T-helper 17 cell (primary cell): ENCODE results near the gene TSPAN18. TPM values are rescaled to one million over a fixed set of nuclear protein-coding genes. Genes with fewer than 3 reads are reported as not detected.
A peak's percentile ranks its signal among the peaks of the same experiment; 100 is the strongest.

Source experiments
- ATAC-seq: fragments of 150-1000 bp; cut with Tn5 transposase; 2 replicates; pipeline ENCODE4 v1.10.0; 2021; ENCODE audit warnings: mild to moderate bottlenecking, moderate library complexity
- DNase-seq, 3 donors: peaks; one replicate each; pipeline versions ENCODE4 v3.0.0 to v3.0.0-alpha.2; 2020 to 2021
- H3K9me3 ChIP-seq: one replicate; pipeline ENCODE4 v1.7.0; 2013; ENCODE audit warnings: low read length, mild to moderate bottlenecking; ENCODE audit not compliant: control insufficient read depth, poor library complexity, severe bottlenecking
- H3K27ac Mint-ChIP-seq: one replicate; pipeline ENCODE4 v1.8.0; 2022; ENCODE audit warnings: mild to moderate bottlenecking, moderate library complexity, mixed read lengths
- H3K27me3 Mint-ChIP-seq: one replicate; pipeline ENCODE4 v1.8.0; 2022; ENCODE audit warnings: mixed read lengths
- H3K36me3 Mint-ChIP-seq: one replicate; pipeline ENCODE4 v1.8.0; 2022; ENCODE audit warnings: low read depth, mixed read lengths
- H3K4me1 Mint-ChIP-seq: one replicate; pipeline ENCODE4 v1.8.0; 2022; ENCODE audit warnings: mild to moderate bottlenecking, mixed read lengths
- H3K4me3 Mint-ChIP-seq: one replicate; pipeline ENCODE4 v1.8.0; 2022; ENCODE audit warnings: mild to moderate bottlenecking, moderate library complexity, mixed read lengths
- total RNA-seq, 4 donors: library from RNA in 2 of 4; stranded (reverse) in 2 of 4; gene quantifications; one replicate each; pipeline ENCODE4 v1.2.3 and lab custom pipeline; 2022 to 2026

The TSPAN18 gene
- total RNA-seq, 2 donors from 2014 or later: 79.8 to 93.2 TPM

DNA sequence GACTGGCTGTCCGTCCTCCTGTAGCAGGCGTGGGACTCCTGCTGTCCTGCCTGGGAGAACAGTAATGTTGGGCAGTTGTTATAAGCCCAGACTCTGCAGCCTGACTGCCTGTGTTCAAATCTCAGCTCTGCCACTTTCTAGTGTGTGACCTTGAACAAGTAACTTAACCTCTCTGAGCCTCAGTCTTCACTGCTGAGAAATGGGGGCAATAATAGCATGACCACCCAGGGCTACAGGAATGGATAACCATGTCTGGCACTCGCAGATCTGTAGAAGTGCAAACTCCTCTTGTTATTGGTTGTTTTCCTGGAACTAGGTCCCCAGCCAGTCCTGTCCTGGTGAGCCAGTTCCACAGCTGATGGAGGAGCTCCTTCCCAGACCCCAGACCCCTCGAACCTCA, 154.2 kb downstream of the TSPAN18 start:
- Mint-ChIP-seq H3K4me3 (no peak overlapping the region), H3K27me3 (no peaks in the 10 kb centered on the region), H3K27ac (no peak overlapping the region), H3K4me1 (peaks cover 13% of the 10 kb centered on the region), H3K36me3 (no peaks in the 10 kb centered on the region)
- no peak for ATAC-seq
- H3K9me3 ChIP-seq: no peaks in the 10 kb centered on the region
- no peak for DNase-seq

DNA sequence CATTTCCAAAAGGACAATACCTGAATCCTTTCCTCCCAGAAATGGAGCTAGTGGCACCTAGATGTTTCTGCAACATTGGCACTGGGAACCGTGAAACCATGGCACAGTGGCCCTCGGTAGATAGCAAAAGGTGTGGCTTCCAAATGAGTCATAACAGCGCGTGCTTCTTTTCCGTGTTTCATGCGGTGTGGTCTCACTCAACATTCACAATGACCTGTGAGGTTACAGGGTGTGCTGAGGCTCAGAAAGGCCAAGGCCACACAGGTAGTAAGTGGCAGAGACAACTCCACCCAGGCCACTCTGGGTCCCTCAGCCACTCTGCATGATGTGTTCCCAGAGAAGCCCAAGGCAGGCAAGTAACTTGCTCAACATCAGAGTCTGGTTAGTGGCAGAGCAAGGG, 156.5 kb downstream of the TSPAN18 start:
- ATAC-seq: no peak
- peak overlapping the region; percentile 67 for H3K27ac Mint-ChIP-seq
- H3K9me3 ChIP-seq: no peaks in the 10 kb centered on the region

DNA sequence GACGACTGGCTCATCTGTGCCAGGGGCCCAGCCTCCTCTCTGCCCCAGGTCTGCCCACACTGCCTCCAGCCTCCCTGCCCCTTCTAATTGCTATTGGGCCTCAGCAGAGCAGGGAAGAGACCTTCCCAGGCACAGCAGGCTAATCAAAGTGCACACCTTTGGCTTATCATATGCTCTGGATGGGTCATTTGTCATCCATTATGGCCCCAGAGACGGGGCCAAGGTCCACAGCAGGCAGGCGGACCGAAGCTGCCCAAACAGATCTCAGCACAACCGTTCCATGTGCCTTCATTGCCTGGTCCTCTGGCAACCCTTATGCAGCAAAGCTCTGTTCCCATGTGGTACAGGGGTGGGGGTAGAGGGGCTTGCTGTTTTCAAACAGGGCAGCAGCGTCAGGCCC, 157.3 kb downstream of the TSPAN18 start:
- DNase-seq (no peak), ATAC-seq (no peak)
- H3K27ac Mint-ChIP-seq: peak overlapping the region; percentile 71
- H3K4me1 Mint-ChIP-seq: peaks cover 20% of the 10 kb centered on the region
- H3K36me3 Mint-ChIP-seq: no peaks in the 10 kb centered on the region
- H3K9me3 ChIP-seq: no peaks in the 10 kb centered on the region
- no peaks in the 10 kb centered on the region for H3K27me3 Mint-ChIP-seq
- no peak overlapping the region for H3K4me3 Mint-ChIP-seq

More for the DNA sequence above, 156.5 kb downstream of the TSPAN18 start:
- no peak for DNase-seq
- H3K36me3 Mint-ChIP-seq: no peaks in the 10 kb centered on the region
- no peak overlapping the region for H3K4me3 Mint-ChIP-seq
- no peaks in the 10 kb centered on the region for H3K27me3 Mint-ChIP-seq
- H3K4me1 Mint-ChIP-seq: peaks cover 20% of the 10 kb centered on the region

DNA sequence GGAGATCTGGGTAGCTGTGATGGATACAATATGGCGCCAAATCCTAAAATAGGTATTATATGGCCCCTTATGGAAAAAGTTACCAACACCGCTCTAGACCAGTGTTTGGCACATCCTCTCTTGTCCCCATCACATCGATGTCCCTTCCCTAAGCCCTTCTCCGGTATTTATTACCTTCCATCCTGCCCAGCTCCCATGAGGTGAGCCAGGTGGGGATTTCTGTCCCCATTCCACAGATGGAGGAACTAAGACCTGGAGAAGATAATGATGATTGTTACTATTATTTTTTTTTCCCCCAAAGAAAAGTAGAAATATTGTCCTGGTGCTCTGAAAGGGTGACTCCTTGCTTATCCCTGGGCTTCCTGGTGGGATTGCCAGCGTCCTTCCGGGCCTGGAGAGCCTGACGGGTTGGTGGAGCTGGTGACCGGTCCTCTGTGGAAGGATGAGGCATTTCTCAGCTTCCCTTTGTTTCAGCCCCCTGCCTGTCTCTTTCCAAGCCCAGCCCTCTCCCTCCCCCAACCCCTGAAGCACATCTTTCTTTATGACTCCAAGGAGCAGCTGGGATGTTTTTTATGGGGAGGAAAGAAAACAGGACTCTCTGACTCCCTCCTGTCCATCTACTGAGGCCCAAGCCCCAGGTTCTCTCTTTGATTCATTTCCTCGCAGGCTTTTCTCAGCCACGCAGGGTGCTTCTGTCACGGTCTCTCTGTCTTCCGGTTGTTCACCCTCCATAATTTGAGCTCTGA, 158.5 kb downstream of the TSPAN18 start:
- H3K4me1 Mint-ChIP-seq: peaks cover 20% of the 10 kb centered on the region
- no peaks in the 10 kb centered on the region for H3K27me3 Mint-ChIP-seq
- H3K9me3 ChIP-seq: no peaks in the 10 kb centered on the region
- H3K27ac Mint-ChIP-seq: peak overlapping the region; percentile 71
- ATAC-seq (no peak), DNase-seq (no peak)
- H3K4me3 Mint-ChIP-seq: no peak overlapping the region
- no peaks in the 10 kb centered on the region for H3K36me3 Mint-ChIP-seq

DNA sequence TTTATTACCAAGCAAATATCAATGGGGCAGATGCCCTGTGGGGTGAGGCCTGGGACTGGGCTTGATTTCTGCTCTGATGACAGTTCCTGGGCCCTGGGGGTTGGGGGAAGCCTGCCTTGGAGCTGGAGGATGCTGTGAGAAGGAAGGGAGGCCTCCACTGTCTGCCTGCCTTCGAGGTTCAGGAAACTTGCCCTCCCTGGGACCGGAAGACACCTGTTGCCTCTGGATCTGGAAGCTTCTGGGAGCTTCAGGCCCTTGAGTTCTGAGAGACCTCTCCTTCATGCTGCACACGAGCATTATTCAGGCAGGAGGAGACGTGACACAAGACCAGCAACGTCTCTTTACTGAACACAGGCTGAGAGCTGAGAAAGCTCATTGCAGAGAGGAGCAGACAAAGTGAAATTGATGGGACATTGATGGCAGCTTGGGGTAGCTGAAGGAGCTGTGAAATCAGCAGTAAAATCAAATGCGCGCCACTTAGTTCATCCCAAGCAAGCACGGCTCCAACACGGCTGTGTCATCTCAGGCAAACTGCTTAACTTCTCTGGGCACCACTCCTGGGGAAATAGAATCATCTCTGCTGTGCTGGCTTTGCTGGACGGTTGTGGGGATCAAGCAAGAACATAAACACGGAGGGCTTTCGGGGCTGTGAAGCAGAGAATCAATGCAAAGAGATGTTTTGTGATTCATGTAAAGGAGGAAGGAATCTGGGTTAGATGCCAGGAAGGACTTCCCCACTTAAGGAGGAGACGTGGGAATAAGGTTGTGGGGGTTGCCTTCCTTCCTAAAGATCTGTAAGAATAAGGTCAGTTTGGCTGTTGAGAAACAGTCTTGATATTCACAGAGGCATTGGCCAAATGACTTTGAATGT, 159.4 kb downstream of the TSPAN18 start:
- H3K27ac Mint-ChIP-seq: peak overlapping the region; percentile 73
- no peaks in the 10 kb centered on the region for H3K9me3 ChIP-seq
- ATAC-seq (no peak), DNase-seq (no peak)
- H3K36me3 Mint-ChIP-seq: no peaks in the 10 kb centered on the region
- H3K27me3 Mint-ChIP-seq: no peaks in the 10 kb centered on the region
- H3K4me1 Mint-ChIP-seq: peaks cover 21% of the 10 kb centered on the region
- no peak overlapping the region for H3K4me3 Mint-ChIP-seq

DNA sequence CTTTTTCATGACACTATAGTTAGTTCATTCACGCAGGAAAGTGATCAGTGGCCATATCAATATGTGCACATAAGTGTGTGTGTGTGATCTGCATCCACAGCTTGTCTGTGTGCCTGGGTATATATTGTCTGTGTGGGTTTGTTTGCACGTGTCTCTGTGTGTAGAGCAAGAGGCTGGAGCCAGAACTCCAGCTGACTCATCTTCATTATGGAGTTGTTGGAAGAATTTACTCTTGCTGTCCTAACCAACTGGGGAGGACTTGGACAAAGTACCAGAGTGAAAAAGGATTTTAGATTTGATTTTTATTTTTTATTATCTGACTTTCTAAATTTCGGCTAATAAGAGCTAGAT, 160.0 kb downstream of the TSPAN18 start:
- H3K36me3 Mint-ChIP-seq: no peaks in the 10 kb centered on the region
- no peaks in the 10 kb centered on the region for H3K27me3 Mint-ChIP-seq
- no peaks in the 10 kb centered on the region for H3K9me3 ChIP-seq
- no peak for DNase-seq
- no peak for ATAC-seq
- no peak overlapping the region for H3K4me3 Mint-ChIP-seq
- H3K27ac Mint-ChIP-seq: peak overlapping the region; percentile 73
- peaks cover 23% of the 10 kb centered on the region for H3K4me1 Mint-ChIP-seq

DNA sequence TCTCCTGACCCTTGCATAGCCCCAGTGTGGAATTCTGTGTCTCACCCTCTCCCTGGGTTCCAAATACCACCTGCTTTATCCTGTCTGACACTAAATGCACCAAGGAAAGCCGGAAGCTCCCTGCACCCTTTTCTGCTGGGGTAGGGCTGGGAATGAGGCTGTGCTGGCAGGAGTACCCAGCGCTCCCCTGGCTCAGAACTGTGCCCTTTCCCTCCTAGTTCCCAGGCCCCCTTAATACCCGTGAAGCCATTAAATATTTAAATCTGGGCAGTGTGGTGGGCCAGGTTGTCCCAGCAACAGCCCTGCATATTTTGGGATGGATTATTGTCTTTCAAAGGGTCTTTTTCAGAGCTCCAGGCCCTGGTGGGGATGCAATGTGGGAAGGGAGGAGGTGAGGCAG, 160.9 kb downstream of the TSPAN18 start:
- ATAC-seq (no peak), DNase-seq (no peak)
- Mint-ChIP-seq H3K4me1 (peaks cover 28% of the 10 kb centered on the region), H3K4me3 (no peak overlapping the region), H3K27ac (peak overlapping the region; percentile 16), H3K36me3 (no peaks in the 10 kb centered on the region), H3K27me3 (no peaks in the 10 kb centered on the region)
- no peaks in the 10 kb centered on the region for H3K9me3 ChIP-seq

DNA sequence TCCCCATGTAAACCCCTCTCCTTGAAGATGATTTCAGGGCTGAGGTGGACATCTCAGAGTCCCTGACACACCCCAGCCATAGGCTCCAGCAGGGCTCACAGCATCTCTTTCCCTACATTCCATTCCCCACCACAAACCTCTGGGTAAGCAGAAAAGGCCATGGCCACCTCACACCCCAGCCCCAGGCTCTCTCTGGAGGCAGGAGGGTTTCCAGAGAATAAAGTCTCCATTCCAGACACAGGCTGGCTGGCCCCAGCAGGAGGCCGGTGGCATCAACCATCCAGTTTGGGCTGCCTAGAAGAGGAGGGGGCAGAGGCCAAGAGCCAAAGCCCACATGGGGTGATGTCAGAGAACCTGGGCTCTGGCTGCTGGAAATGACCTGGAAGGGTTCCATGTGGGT, 162.5 kb downstream of the TSPAN18 start:
- H3K27ac Mint-ChIP-seq: peak overlapping the region; percentile 37
- no peaks in the 10 kb centered on the region for H3K27me3 Mint-ChIP-seq

DNA sequence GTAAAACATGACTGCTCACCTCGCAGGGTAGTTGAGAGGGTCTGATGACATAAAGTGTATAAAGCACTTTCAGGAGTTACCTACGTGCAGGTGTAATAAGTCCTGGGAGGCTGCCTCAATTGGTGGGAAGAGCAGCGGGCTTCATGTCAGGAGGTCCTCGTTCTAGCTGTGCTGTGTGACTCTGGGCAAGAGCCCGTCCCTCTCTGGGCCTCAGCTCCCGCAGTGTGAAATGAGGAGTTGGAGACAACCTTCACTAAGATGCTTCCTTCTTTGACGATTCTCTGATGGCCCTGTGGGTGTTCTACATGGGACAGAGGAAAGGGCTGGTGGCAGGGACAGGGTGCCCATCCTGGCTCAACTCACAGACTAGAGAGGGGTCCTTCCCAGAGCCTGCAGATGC, 166.1 kb downstream of the TSPAN18 start:
- Mint-ChIP-seq H3K36me3 (peaks cover 2% of the 10 kb centered on the region), H3K4me1 (peaks cover 14% of the 10 kb centered on the region), H3K27ac (no peak overlapping the region), H3K27me3 (no peaks in the 10 kb centered on the region), H3K4me3 (no peak overlapping the region)
- ATAC-seq (no peak), DNase-seq (no peak)
- no peaks in the 10 kb centered on the region for H3K9me3 ChIP-seq

More for the DNA sequence above, 162.5 kb downstream of the TSPAN18 start:
- DNase-seq (no peak), ATAC-seq (no peak)
- H3K9me3 ChIP-seq: no peaks in the 10 kb centered on the region
- no peak overlapping the region for H3K4me3 Mint-ChIP-seq
- peaks cover 24% of the 10 kb centered on the region for H3K4me1 Mint-ChIP-seq
- no peaks in the 10 kb centered on the region for H3K36me3 Mint-ChIP-seq

DNA sequence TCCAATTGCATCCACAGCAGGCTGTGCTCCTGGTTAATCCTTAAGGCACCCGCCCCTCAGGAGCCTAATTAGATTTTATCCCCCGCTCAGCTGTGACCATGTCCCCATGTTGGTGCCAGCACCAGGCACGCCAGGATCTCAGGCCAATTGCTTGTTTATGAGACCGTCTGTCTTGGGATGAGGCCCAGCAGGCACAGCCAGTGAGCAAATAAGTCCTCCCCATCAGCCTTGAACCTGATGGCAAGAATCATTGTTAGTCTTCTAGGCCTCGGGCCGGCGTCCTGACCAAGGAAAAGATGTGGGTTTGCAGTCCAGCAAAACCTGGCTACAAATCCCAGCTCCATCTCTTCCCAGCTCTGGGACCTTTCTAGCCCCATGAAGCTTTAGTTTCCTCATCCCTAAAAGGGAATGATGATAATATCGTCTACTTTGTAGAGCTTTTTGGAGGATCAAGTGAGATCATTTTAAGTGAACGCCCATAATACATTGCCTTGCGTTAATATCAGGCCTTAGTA, 166.6 kb downstream of the TSPAN18 start:
- no peaks in the 10 kb centered on the region for H3K27me3 Mint-ChIP-seq
- peaks cover 14% of the 10 kb centered on the region for H3K4me1 Mint-ChIP-seq
- ATAC-seq: no peak
- no peak for DNase-seq
- peaks cover 3% of the 10 kb centered on the region for H3K36me3 Mint-ChIP-seq
- H3K27ac Mint-ChIP-seq: no peak overlapping the region
- H3K4me3 Mint-ChIP-seq: no peak overlapping the region
- no peaks in the 10 kb centered on the region for H3K9me3 ChIP-seq

DNA sequence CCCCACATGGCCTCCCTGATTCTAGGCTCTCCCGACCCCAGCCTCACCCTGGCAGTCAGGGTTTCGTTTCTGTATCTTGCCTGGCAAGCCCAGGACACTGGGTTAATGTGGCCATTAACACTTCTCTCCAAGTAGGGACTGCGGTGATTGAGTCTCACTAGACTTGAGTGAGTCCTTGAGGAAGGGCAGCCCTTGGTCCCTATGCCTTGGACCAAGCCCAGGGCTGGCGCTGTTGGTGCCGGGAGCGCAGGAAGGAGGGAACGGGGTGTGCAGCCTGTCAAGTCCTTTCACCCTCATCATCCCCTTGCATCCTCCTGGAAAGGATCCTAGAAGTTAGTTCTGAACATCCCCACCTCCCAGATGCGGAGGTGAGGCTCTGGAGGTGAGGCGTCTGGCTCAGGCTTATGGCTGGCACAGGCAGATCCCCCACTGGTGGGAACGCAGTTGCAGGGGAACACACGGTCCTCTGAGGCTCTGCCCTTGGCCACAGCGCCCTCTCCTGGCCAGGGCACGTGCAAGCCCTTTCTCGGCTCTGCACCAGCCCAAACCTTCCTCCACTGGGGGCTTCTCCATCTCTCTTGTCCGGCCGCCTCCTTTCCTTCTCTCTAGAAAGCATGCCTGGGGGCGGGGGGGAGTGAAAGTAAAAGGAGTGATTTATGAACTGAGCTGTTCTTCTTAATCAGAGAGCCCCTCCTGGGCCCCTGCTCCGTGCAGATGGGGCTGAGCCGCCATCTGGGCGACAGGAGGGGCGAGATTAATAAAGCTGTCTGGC, 167.3 kb downstream of the TSPAN18 start:
- ATAC-seq: peak; percentile 83
- no peak overlapping the region for H3K27ac Mint-ChIP-seq

DNA sequence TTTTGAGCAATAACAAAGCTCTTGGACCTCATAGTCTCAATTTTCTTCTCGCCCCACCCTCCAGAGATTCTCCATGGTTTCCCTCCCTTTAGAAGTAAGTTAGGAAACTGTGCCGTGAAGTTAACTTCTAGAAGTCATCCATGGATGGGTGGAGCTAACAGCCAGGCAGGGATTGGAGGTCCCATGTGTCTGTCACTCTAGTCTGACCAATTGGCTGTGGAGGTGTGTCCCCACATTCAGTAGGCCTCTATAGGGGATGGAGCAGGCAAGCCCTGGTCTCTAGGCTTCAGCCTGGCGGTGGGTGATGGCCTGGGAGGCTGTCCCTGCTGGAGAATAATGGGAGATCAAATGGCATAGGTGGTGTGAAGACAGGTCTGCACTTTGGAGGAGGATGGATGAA, 173.2 kb downstream of the TSPAN18 start:
- Mint-ChIP-seq H3K27ac (peak overlapping the region; percentile 80), H3K4me3 (no peak overlapping the region)
- DNase-seq: peak in 1 of 3 donors; percentile 25

More for the DNA sequence above, 167.3 kb downstream of the TSPAN18 start:
- Mint-ChIP-seq H3K36me3 (peaks cover 3% of the 10 kb centered on the region), H3K27me3 (no peaks in the 10 kb centered on the region), H3K4me1 (peaks cover 14% of the 10 kb centered on the region), H3K4me3 (no peak overlapping the region)
- H3K9me3 ChIP-seq: no peaks in the 10 kb centered on the region
- peak; percentile 41 to 58 (median 52) for DNase-seq

DNA sequence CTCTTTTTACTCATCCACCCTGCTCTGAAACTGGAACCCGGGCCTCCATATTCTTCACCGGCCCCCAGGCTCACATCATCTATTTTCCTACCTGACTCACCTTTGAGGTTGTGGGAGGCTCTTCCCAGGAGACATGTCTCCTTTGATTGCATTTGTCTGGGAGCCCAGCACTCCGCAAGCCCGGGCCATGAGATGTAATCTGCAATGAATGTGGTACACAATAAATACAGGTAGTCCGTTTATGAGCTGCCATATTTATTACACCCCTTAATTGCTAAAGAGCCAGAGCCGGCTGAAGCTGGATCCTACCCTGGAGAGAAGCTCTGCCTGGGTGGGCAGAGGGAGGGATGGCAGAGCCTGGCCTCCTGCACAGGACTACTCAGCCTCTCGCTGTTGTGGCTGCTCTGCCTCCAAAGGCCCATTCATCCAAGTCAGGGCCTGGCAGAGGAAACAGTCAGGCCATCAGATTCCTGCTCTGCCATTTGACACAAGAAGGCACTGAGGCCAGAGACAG, 174.4 kb downstream of the TSPAN18 start:
- no peak for DNase-seq
- no peaks in the 10 kb centered on the region for H3K27me3 Mint-ChIP-seq

More for the DNA sequence above, 173.2 kb downstream of the TSPAN18 start:
- peaks cover 3% of the 10 kb centered on the region for H3K36me3 Mint-ChIP-seq
- peaks cover 19% of the 10 kb centered on the region for H3K4me1 Mint-ChIP-seq
- H3K27me3 Mint-ChIP-seq: no peaks in the 10 kb centered on the region
- peak; percentile 65 for ATAC-seq
- H3K9me3 ChIP-seq: no peaks in the 10 kb centered on the region

More for the DNA sequence above, 174.4 kb downstream of the TSPAN18 start:
- Mint-ChIP-seq H3K4me3 (no peak overlapping the region), H3K27ac (no peak overlapping the region), H3K4me1 (peaks cover 24% of the 10 kb centered on the region), H3K36me3 (peaks cover 3% of the 10 kb centered on the region)
- H3K9me3 ChIP-seq: no peaks in the 10 kb centered on the region
- ATAC-seq: no peak
